ENCODE results near the gene TFPT. TPM values are rescaled to one million over a fixed set of nuclear protein-coding genes. Genes with fewer than 3 reads are reported as not detected.
A peak's percentile ranks its signal among the peaks of the same experiment; 100 is the strongest.

The TFPT gene
- total RNA-seq, 1 experiment from 2014 or later = 26.6 TPM

DNA sequence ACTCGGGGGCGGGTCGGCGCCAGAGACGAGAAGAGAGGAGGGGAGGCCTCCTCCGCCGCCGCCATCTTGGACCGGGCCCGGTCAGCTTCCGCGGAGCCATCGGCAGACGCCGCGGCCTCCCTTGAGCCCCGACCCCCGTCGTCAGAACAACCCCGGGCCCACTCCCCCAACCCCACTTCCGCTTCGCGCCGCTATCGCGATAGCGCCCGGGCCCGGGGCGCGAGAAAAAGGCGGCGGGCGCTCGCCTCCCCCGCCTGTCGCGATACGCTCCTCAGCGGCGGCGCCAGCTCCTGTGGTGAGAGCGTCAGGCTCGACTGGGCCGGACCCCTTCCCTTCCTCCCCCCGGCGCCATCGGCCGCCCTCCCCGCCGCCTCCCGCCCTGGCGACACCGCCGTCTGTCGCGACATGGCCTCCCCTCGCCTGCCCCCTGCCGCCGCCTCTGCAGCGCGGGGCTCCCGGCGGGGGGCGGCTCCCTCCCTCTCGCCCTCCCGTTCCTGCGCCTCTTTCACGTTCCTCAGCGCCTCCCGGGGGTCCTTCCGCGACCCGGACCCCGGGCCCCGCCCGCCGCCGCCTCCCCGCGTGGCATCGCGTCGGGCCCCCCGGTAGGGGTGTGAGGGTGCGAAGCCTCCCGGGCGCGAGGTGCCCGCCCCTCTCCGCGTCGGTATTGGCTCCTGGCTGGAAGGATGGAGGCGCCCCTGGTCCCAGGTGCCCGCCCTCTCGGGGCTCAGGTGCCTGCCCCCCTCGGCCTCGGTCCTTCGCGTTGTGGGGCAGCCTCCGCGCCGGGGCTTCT is 22.4 kb upstream of the TFPT start, which contains the start of gene CNOT3:
CNOT3 (plus strand) TSS at position 64 of the 790 bp plus-strand sequence. CDS start 5,217 bp downstream, outside the sequence.
- peaks cover 1% of the 10 kb centered on the region; the same call in 1 of the 2 replicates for H3K27me3 Mint-ChIP-seq (ENCODE audit: low read depth)
- peaks cover 24% of the 10 kb centered on the region; the same call in 1 of the 2 replicates for H3K79me2 ChIP-seq (ENCODE audit: insufficient read depth, low read length)

More for the DNA sequence above, 22.4 kb upstream of the TFPT start, which contains the start of gene CNOT3:
- Mint-ChIP-seq H3K9me3 (peaks cover 11 to 12% of the 10 kb centered on the region in 2 experiments), H3K36me3 (ENCODE audit: insufficient read depth in 1 of 3, low read depth in 3 of 3) (peaks cover 30 to 52% (median 32%) of the 10 kb centered on the region in 3 experiments), H3K4me3 (peak within 1 kb of the TSS; percentile 80 to 93), H3K27ac (peak within 1 kb of the TSS; percentile 90 to 98 (median 93)), H3K4me1 (peaks cover 37 to 39% of the 10 kb centered on the region in 2 experiments)
- peaks cover 17% of the 10 kb centered on the region for H3K79me1 ChIP-seq (ENCODE audit: insufficient read depth, low read depth, low read length, poor library complexity, severe bottlenecking)
- H3K4me1 ChIP-seq (ENCODE audit: insufficient read depth, low read length) = no peaks in the 10 kb centered on the region
- no peak within 1 kb of the TSS for H4K91ac ChIP-seq (ENCODE audit: insufficient read length, low read depth, low read length)
- no peak within 1 kb of the TSS for H2AK5ac ChIP-seq (ENCODE audit: insufficient read length, low read length)
- H2BK12ac ChIP-seq (ENCODE audit: insufficient read length, low read depth, low read length) = no peak within 1 kb of the TSS
- H3K23ac ChIP-seq (ENCODE audit: insufficient read length, low read depth, low read length) = no peak within 1 kb of the TSS
- H2BK20ac ChIP-seq (ENCODE audit: low read depth, low read length, poor library complexity, severe bottlenecking) = no peak within 1 kb of the TSS
- H3K18ac ChIP-seq (ENCODE audit: insufficient read length, low read depth, low read length) = peak within 1 kb of the TSS; percentile 86
- no CpG with 5 or more reads among the region's 103 CpGs for WGBS (ENCODE audit: extremely low coverage, insufficient read length, low lambda C conversion rate)
- H4K8ac ChIP-seq (replicated peaks; ENCODE audit: insufficient read length, low read depth, low read length) = no peak within 1 kb of the TSS
- no peak within 1 kb of the TSS; the same call in 1 of the 2 replicates for H3K4ac ChIP-seq (ENCODE audit: low read depth, low read length)
- peaks cover 4% of the 10 kb centered on the region for H3K9me3 ChIP-seq (ENCODE audit: control insufficient read depth, low read depth, low read length)
- peak within 1 kb of the TSS; percentile 94 for H3K4me2 ChIP-seq (ENCODE audit: insufficient read depth, insufficient read length, low read length)
- H3K27me3 ChIP-seq (ENCODE audit: insufficient read depth, low read length) = no peaks in the 10 kb centered on the region
- peak within 1 kb of the TSS; percentile 91; the same call in 1 of the 2 replicates for H3K14ac ChIP-seq (ENCODE audit: insufficient read depth, low read length)
- TF ChIP-seq, protein P1, sequence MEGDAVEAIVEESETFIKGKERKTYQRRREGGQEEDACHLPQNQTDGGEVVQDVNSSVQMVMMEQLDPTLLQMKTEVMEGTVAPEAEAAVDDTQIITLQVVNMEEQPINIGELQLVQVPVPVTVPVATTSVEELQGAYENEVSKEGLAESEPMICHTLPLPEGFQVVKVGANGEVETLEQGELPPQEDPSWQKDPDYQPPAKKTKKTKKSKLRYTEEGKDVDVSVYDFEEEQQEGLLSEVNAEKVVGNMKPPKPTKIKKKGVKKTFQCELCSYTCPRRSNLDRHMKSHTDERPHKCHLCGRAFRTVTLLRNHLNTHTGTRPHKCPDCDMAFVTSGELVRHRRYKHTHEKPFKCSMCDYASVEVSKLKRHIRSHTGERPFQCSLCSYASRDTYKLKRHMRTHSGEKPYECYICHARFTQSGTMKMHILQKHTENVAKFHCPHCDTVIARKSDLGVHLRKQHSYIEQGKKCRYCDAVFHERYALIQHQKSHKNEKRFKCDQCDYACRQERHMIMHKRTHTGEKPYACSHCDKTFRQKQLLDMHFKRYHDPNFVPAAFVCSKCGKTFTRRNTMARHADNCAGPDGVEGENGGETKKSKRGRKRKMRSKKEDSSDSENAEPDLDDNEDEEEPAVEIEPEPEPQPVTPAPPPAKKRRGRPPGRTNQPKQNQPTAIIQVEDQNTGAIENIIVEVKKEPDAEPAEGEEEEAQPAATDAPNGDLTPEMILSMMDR (conservative IDR thresholded peaks at IDR 0.05) = peak; percentile 49
- no peak within 1 kb of the TSS for H3K27ac ChIP-seq (ENCODE audit: insufficient read length, low read depth, low read length)
- H2BK120ac ChIP-seq (ENCODE audit: low read depth, low read length, poor library complexity, severe bottlenecking) = no peak within 1 kb of the TSS
- no peak for DNase-seq
- H2BK5ac ChIP-seq (ENCODE audit: insufficient read length, low read length) = no peak within 1 kb of the TSS
- no peak within 1 kb of the TSS for H3K56ac ChIP-seq (ENCODE audit: insufficient read length, low read depth, low read length)
- H2BK15ac ChIP-seq (ENCODE audit: low read depth, low read length) = no peak within 1 kb of the TSS
- peak within 1 kb of the TSS; percentile 80 for H3K9ac ChIP-seq (ENCODE audit: extremely low read depth, insufficient read length, low read length)
- H4K5ac ChIP-seq (ENCODE audit: insufficient read length, low read depth, low read length) = no peak within 1 kb of the TSS
- H3K23me2 ChIP-seq (ENCODE audit: insufficient read length, low read depth, low read length, poor library complexity, severe bottlenecking) = peaks cover 15% of the 10 kb centered on the region
- peaks cover 3% of the 10 kb centered on the region for H4K20me1 ChIP-seq (ENCODE audit: control insufficient read depth, insufficient read depth, insufficient read length)
- H2AFZ ChIP-seq (ENCODE audit: low read length) = no peak within 1 kb of the TSS
- no peak within 1 kb of the TSS for H3T11ph ChIP-seq (ENCODE audit: low read length)

Measured in H9 (cell line).